ENCODE data around the gene LONP1.

LONP1 gene

GRCh38 chr19:5677580-5677979 is 42.4 kb downstream of the LONP1 start:
- TF ChIP-seq MYC (IDR thresholded peaks at IDR 0.05; ENCODE audit: low read depth, low read length): no peak
- TF ChIP-seq POLR2A (IDR thresholded peaks at IDR 0.05; ENCODE audit: extremely low read depth, insufficient read length): no peak
- TF ChIP-seq MAX (IDR thresholded peaks at IDR 0.05; ENCODE audit: low read depth, low read length): no peak
- TF ChIP-seq CTCF (IDR thresholded peaks at IDR 0.05; ENCODE audit: low read depth, low read length): no peak
- no peak for DNase-seq (ENCODE audit: low read depth)
- no peak overlapping the region for H3K4me3 ChIP-seq (ENCODE audit: low read depth, low read length)

- no peak overlapping the region for H3K4me3 ChIP-seq (ENCODE audit: low read depth, low read length)
- no peak for TF ChIP-seq POLR2A (IDR thresholded peaks at IDR 0.05; ENCODE audit: extremely low read depth, insufficient read length)
- no peak for TF ChIP-seq CTCF (IDR thresholded peaks at IDR 0.05; ENCODE audit: low read depth, low read length)
- no peak for TF ChIP-seq MYC (IDR thresholded peaks at IDR 0.05; ENCODE audit: low read depth, low read length)
- TF ChIP-seq MAX (IDR thresholded peaks at IDR 0.05; ENCODE audit: low read depth, low read length): no peak
- DNase-seq (ENCODE audit: low read depth): no peak
Measured at GRCh38 chr19:5677136-5677535, 42.8 kb downstream of the LONP1 start.

- no peak for DNase-seq (ENCODE audit: low read depth)
- TF ChIP-seq MYC (IDR thresholded peaks at IDR 0.05; ENCODE audit: low read depth, low read length) (no peak), POLR2A (IDR thresholded peaks at IDR 0.05; ENCODE audit: extremely low read depth, insufficient read length) (no peak), CTCF (IDR thresholded peaks at IDR 0.05; ENCODE audit: low read depth, low read length) (no peak)
- no peak overlapping the region for H3K4me3 ChIP-seq (ENCODE audit: low read depth, low read length)
Measured at GRCh38 chr19:5676772-5677105, 43.2 kb downstream of the LONP1 start.

GRCh38 chr19:5676105-5676771 is 43.7 kb downstream of the LONP1 start:
- no peak for DNase-seq (ENCODE audit: low read depth)
- no peak overlapping the region for H3K4me3 ChIP-seq (ENCODE audit: low read depth, low read length)
- TF ChIP-seq MYC (IDR thresholded peaks at IDR 0.05; ENCODE audit: low read depth, low read length) (no peak), CTCF (IDR thresholded peaks at IDR 0.05; ENCODE audit: low read depth, low read length) (no peak)

GRCh38 chr19:5674714-5675113 is 45.2 kb downstream of the LONP1 start:
- no peak for TF ChIP-seq MAX (IDR thresholded peaks at IDR 0.05; ENCODE audit: low read depth, low read length)
- no peak for TF ChIP-seq MYC (IDR thresholded peaks at IDR 0.05; ENCODE audit: low read depth, low read length)
- TF ChIP-seq CTCF (IDR thresholded peaks at IDR 0.05; ENCODE audit: low read depth, low read length): no peak
- no peak for TF ChIP-seq POLR2A (IDR thresholded peaks at IDR 0.05; ENCODE audit: extremely low read depth, insufficient read length)
- no peak for DNase-seq (ENCODE audit: low read depth)
- no peak overlapping the region for H3K4me3 ChIP-seq (ENCODE audit: low read depth, low read length)

GRCh38 chr19:5673752-5674151 is 46.2 kb downstream of the LONP1 start:
- no peak overlapping the region for H3K4me3 ChIP-seq (ENCODE audit: low read depth, low read length)
- TF ChIP-seq CTCF (IDR thresholded peaks at IDR 0.05; ENCODE audit: low read depth, low read length) (no peak), MAX (IDR thresholded peaks at IDR 0.05; ENCODE audit: low read depth, low read length) (no peak)
- DNase-seq (ENCODE audit: low read depth): no peak

Data from NB4 (cell line).